Brain pericyte (primary cell): ENCODE data around the gene NR2E1.

Source experiments
- DNase-seq: peaks from one replicate; pipeline ENCODE4 v3.0.0-alpha.2; 2012; ENCODE audit warnings: low read depth, low spot score

Gene NR2E1

GRCh38 chr6:108165714-108166663 is at the start of gene NR2E1:
NR2E1 (plus strand) TSS chr6:108166022; CDS start chr6:108166766, 744 bp downstream.
- no peak for DNase-seq

GRCh38 chr6:108116546-108117426 is 49.0 kb upstream of the NR2E1 start:
- no peak for DNase-seq

GRCh38 chr6:108117427-108118358 is 48.1 kb upstream of the NR2E1 start:
- no peak for DNase-seq

- DNase-seq: no peak
These were observed 47.5 kb upstream of the NR2E1 start for GRCh38 chr6:108118359-108118724.

- DNase-seq: no peak
These were observed 46.7 kb upstream of the NR2E1 start for GRCh38 chr6:108118810-108119768.

- DNase-seq: no peak
These were observed 46.1 kb upstream of the NR2E1 start for GRCh38 chr6:108119769-108120141.

- no peak for DNase-seq
These were observed 45.5 kb upstream of the NR2E1 start for GRCh38 chr6:108120311-108120710.

- no peak for DNase-seq
These were observed 44.2 kb upstream of the NR2E1 start for GRCh38 chr6:108121612-108122011.

GRCh38 chr6:108123481-108123929 is 42.3 kb upstream of the NR2E1 start:
- no peak for DNase-seq

- no peak for DNase-seq
These were observed 41.9 kb upstream of the NR2E1 start for GRCh38 chr6:108123946-108124345.

- DNase-seq: no peak
These were observed 38.8 kb upstream of the NR2E1 start for GRCh38 chr6:108127056-108127455.

- DNase-seq: peak; percentile 63
These were observed 38.0 kb upstream of the NR2E1 start for GRCh38 chr6:108127826-108128225.

GRCh38 chr6:108130262-108130661 is 35.6 kb upstream of the NR2E1 start:
- no peak for DNase-seq

GRCh38 chr6:108132863-108133262 is 33.0 kb upstream of the NR2E1 start:
- DNase-seq: no peak

- no peak for DNase-seq
These were observed 32.1 kb upstream of the NR2E1 start for GRCh38 chr6:108133594-108134179.

GRCh38 chr6:108134213-108134970 is 31.4 kb upstream of the NR2E1 start:
- no peak for DNase-seq

GRCh38 chr6:108142240-108142639 is 23.6 kb upstream of the NR2E1 start:
- DNase-seq: no peak

GRCh38 chr6:108145639-108146038 is 20.2 kb upstream of the NR2E1 start:
- no peak for DNase-seq

GRCh38 chr6:108152446-108152845 is 13.4 kb upstream of the NR2E1 start:
- DNase-seq: no peak
